Lower leg skin (tissue), 3 donors: ENCODE data around the gene ALG11.

ENCODE experiments used
- POLR2A ChIP-seq, 2 donors: fragments of 450-650 bp; IDR thresholded peaks; one replicate each; pipeline ENCODE4 v1.6.1; 2016 to 2017; ENCODE audit warnings: antibody characterized with exemption in 2 of 2, mild to moderate bottlenecking in 1 of 2, moderate library complexity in 1 of 2
- TF ChIP-seq, protein P1 (sequence below), 3 donors: fragments of 450-650 bp; IDR thresholded peaks; one replicate each; pipeline ENCODE4 v1.5.1; 2016; ENCODE audit warnings: antibody characterized with exemption in 3 of 3, mild to moderate bottlenecking in 3 of 3, moderate library complexity in 2 of 3

DNA sequence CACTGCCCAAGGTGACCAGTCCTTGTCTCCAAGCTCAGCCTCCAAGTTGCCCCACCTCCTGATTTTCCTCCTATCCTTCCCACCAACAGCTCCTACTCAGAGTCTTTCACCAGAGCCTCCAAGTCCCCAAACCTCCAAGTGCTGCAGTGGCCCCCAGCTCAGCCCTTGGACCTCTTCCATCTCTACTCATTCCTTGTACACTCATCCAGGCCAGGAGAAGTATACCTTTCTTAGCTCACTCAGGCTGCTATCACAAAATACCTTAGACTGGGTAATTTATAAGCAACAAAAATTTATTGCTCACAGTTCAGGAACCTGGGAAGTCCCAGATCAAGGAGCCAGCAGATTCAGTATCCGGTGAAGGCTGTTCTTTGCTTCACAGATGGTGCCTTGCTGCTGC lies 12.3 kb upstream of the ALG11 start:
- TF ChIP-seq, protein P1, sequence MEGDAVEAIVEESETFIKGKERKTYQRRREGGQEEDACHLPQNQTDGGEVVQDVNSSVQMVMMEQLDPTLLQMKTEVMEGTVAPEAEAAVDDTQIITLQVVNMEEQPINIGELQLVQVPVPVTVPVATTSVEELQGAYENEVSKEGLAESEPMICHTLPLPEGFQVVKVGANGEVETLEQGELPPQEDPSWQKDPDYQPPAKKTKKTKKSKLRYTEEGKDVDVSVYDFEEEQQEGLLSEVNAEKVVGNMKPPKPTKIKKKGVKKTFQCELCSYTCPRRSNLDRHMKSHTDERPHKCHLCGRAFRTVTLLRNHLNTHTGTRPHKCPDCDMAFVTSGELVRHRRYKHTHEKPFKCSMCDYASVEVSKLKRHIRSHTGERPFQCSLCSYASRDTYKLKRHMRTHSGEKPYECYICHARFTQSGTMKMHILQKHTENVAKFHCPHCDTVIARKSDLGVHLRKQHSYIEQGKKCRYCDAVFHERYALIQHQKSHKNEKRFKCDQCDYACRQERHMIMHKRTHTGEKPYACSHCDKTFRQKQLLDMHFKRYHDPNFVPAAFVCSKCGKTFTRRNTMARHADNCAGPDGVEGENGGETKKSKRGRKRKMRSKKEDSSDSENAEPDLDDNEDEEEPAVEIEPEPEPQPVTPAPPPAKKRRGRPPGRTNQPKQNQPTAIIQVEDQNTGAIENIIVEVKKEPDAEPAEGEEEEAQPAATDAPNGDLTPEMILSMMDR (IDR thresholded peaks at IDR 0.05), result no peak
- no peak for TF ChIP-seq POLR2A (IDR thresholded peaks at IDR 0.05)
